ENCODE results near the gene SCYGR3. TPM values are rescaled to one million over a fixed set of nuclear protein-coding genes. Genes with fewer than 3 reads are reported as not detected.
A peak's percentile ranks its signal among the peaks of the same experiment; 100 is the strongest.

SCYGR3 gene
- total RNA-seq, 1 experiment from 2014 or later, result not detected

- Histone ChIP-seq H3K23me2 (ENCODE audit: insufficient read length, low read depth, low read length, poor library complexity, severe bottlenecking) (no peaks in the 10 kb centered on the region), H2BK5ac (ENCODE audit: insufficient read length, low read length) (no peak within 1 kb of the TSS), H3K4ac (ENCODE audit: low read depth, low read length) (no peak within 1 kb of the TSS), H3K9ac (ENCODE audit: extremely low read depth, insufficient read length, low read length) (no peak within 1 kb of the TSS), H2AFZ (ENCODE audit: low read length) (no peak within 1 kb of the TSS), H3K23ac (ENCODE audit: insufficient read length, low read depth, low read length) (no peak within 1 kb of the TSS), H4K8ac (replicated peaks; ENCODE audit: insufficient read length, low read depth, low read length) (no peak within 1 kb of the TSS), H3K56ac (ENCODE audit: insufficient read length, low read depth, low read length) (no peak within 1 kb of the TSS), H2BK20ac (ENCODE audit: low read depth, low read length, poor library complexity, severe bottlenecking) (no peak within 1 kb of the TSS), H3T11ph (ENCODE audit: low read length) (no peak within 1 kb of the TSS), H4K5ac (ENCODE audit: insufficient read length, low read depth, low read length) (no peak within 1 kb of the TSS), H3K4me2 (ENCODE audit: insufficient read depth, insufficient read length, low read length) (peak within 1 kb of the TSS; percentile 17), H3K27me3 (ENCODE audit: insufficient read depth, low read length) (no peaks in the 10 kb centered on the region; the same call in 1 of the 2 replicates), H3K9me3 (ENCODE audit: control insufficient read depth, low read depth, low read length) (no peaks in the 10 kb centered on the region), H2BK120ac (ENCODE audit: low read depth, low read length, poor library complexity, severe bottlenecking) (no peak within 1 kb of the TSS), H4K20me1 (ENCODE audit: control insufficient read depth, insufficient read depth, insufficient read length) (no peaks in the 10 kb centered on the region), H2BK12ac (ENCODE audit: insufficient read length, low read depth, low read length) (no peak within 1 kb of the TSS), H3K4me1 (ENCODE audit: insufficient read depth, low read length) (0 out of 2 replicates have a peak, but pooled peaks cover 5% of the 10 kb centered on the region), H3K79me2 (ENCODE audit: insufficient read depth, low read length) (no peaks in the 10 kb centered on the region), H2BK15ac (ENCODE audit: low read depth, low read length) (no peak within 1 kb of the TSS), H4K91ac (ENCODE audit: insufficient read length, low read depth, low read length) (no peak within 1 kb of the TSS), H3K14ac (ENCODE audit: insufficient read depth, low read length) (no peak within 1 kb of the TSS), H3K79me1 (ENCODE audit: insufficient read depth, low read depth, low read length, poor library complexity, severe bottlenecking) (no peaks in the 10 kb centered on the region), H2AK5ac (ENCODE audit: insufficient read length, low read length) (no peak within 1 kb of the TSS), H3K18ac (ENCODE audit: insufficient read length, low read depth, low read length) (no peak within 1 kb of the TSS), H3K27ac (ENCODE audit: insufficient read length, low read depth, low read length) (no peak within 1 kb of the TSS)
- DNase-seq, result no peak
- TF ChIP-seq CTCF (conservative IDR thresholded peaks at IDR 0.05), result no peak
- peaks cover 22 to 23% of the 10 kb centered on the region in 2 experiments for H3K4me1 Mint-ChIP-seq
- no peaks in the 10 kb centered on the region for H3K9me3 Mint-ChIP-seq
- no peaks in the 10 kb centered on the region for H3K36me3 Mint-ChIP-seq (ENCODE audit: insufficient read depth in 1 of 3, low read depth in 3 of 3)
- H3K27ac Mint-ChIP-seq, result 0 out of 7 replicates have a peak within 1 kb of the TSS, but pooled peaks of 1 of the 3 experiments have one; percentile 0
- WGBS (ENCODE audit: extremely low coverage, insufficient read length, low lambda C conversion rate), result no CpG with 5 or more reads among the region's 20 CpGs
- H3K4me3 Mint-ChIP-seq, result no peak within 1 kb of the TSS
- H3K27me3 Mint-ChIP-seq (ENCODE audit: low read depth), result peaks cover 8% of the 10 kb centered on the region
Measured at GRCh38 chr2:227617316-227618230, 2.9 kb upstream of the SCYGR3 start, which contains the start of gene SCYGR4. TSS of gene SCYGR4 (plus strand) at chr2:227617498. CDS start at chr2:227617498, 0 bp downstream.
